Aorta (tissue), 5 donors: ENCODE results near the gene DEF6. TPM values are rescaled to one million over a fixed set of nuclear protein-coding genes. Genes with fewer than 3 reads are reported as not detected.

Source experiments
- ATAC-seq: fragments of 200-7000 bp; cut with Tn5 transposase; one replicate; pipeline ENCODE4 v1.9.1; 2022; ENCODE audit warnings: moderate library complexity; ENCODE audit not compliant: low FRiP score
- DNase-seq, 2 donors: peaks; one replicate each; pipeline ENCODE4 v3.0.0-alpha.2; 2020
- H3K27ac ChIP-seq, 2 donors: one replicate each; pipeline ENCODE4 v1.5.1; 2013; ENCODE audit warnings: low read length in 2 of 2, mild to moderate bottlenecking in 2 of 2, moderate library complexity in 2 of 2, control low read depth in 1 of 2, inconsistent platforms in 1 of 2, low read depth in 1 of 2
- H3K27me3 ChIP-seq, 2 donors: one replicate each; pipeline ENCODE4 v1.6.1; 2013; ENCODE audit warnings: control low read depth in 1 of 2, low read length in 1 of 2, mild to moderate bottlenecking in 1 of 2, moderate library complexity in 1 of 2; ENCODE audit not compliant: insufficient read depth in 2 of 2, control insufficient read depth in 1 of 2
- H3K36me3 ChIP-seq, 2 donors: one replicate each; pipeline ENCODE4 v1.6.1; 2013; ENCODE audit warnings: control low read depth in 1 of 2, low read length in 1 of 2, mild to moderate bottlenecking in 1 of 2; ENCODE audit not compliant: insufficient read depth in 2 of 2, control insufficient read depth in 1 of 2
- H3K4me1 ChIP-seq, 2 donors: one replicate each; pipeline ENCODE4 v1.6.1; 2013; ENCODE audit warnings: low read length in 2 of 2, control low read depth in 1 of 2, mild to moderate bottlenecking in 1 of 2, moderate library complexity in 1 of 2; ENCODE audit not compliant: insufficient read depth in 2 of 2, control insufficient read depth in 1 of 2
- H3K4me3 ChIP-seq, 2 donors: one replicate each; pipeline ENCODE4 v1.5.1; 2013; ENCODE audit warnings: low read length in 2 of 2, control low read depth in 1 of 2, mild to moderate bottlenecking in 1 of 2
- H3K9me3 ChIP-seq: one replicate; pipeline ENCODE4 v1.6.1; 2013; ENCODE audit warnings: mild to moderate bottlenecking, low read length; ENCODE audit not compliant: control insufficient read depth
- WGBS, 2 donors: extraction: QIAGEN DNeasy Blood & Tissue Kit; methylation state at CpG; one replicate each; pipeline ENCODE4 v1.1.7; 2013; 5-methylcytosine and 5-hydroxymethylcytosine counted together
- intact Hi-C, 2 donors: fragments of 100-400 bp; cut with DNase I; formaldehyde crosslinking; loops; one replicate each; pipeline versions ENCODE4 v1.14.2 to v1.15.0; 2022
- polyA plus RNA-seq, 2 donors: library from polyadenylated mRNA; stranded (reverse); fragments of 200-250 nt; gene quantifications; one replicate each; pipeline ENCODE4 v1.2.3, GENCODE V29; 2013
- total RNA-seq, 2 donors: library from RNA; stranded (reverse); fragmentation: NEBNext Ultra II Directional; extraction: Animal tissue kit (Norgen Biotek cat#: 25700); gene quantifications; one replicate each; pipeline ENCODE4 v1.2.1, GENCODE V29; 2021
- donor health status: healthy with polysubstance abuse.
- donor health status: Bipolar disorder and iron deficiency.
- donor health status: DM: no; HTN: no; CAD: no.
- donor health status: DM: no; HTN: no; CAD: no.
- donor health status: DM: yes; HTN: yes; CAD: no.

DEF6 gene
- total and polyA plus RNA-seq, 4 donors = 1.5 to 13.0 (median 6.4) TPM

DNA sequence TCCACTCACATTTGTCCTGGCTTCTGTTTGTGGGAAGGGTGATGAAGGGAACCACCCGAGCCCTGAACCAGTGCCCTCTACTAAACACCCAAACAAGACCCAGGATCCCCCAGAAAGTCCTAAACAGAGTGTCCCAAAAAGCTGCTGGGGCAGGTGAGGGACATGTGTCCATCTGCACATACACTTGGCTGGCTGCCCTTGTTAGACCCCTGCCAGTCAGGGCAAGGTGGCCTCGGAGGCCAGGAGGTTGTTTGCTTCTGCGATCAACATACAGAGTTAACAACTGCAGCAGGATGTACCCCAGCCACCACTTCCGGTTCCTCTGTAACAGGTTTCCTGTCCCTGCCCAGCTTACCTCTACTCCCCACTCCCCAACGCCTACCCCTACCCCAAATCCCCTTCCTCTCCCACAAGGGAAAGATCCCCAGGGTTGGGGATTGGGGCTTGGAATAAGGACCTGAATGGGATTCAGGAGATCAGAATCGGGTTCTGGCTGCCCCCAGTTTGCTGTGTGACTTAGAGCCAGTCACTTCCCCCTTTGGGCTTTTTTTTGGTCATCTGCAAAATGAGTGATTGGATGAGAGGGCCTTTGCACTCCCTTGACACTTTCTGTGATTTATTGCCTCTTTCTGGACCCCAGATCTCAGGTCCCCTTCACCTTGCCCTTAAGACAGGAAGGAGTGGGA is 13.9 kb downstream of the DEF6 start:
- ATAC-seq (no peak), DNase-seq (no peak)
- no peaks in the 10 kb centered on the region for H3K36me3 ChIP-seq
- 88 to 91% methylated on average over 6 of the region's 6 CpGs for WGBS, 2 donors
- no peaks in the 10 kb centered on the region for H3K27me3 ChIP-seq
- intact Hi-C loops = no loop called here
- H3K27ac ChIP-seq = no peak overlapping the region
- no peak overlapping the region for H3K4me3 ChIP-seq
- H3K9me3 ChIP-seq = no peaks in the 10 kb centered on the region
- H3K4me1 ChIP-seq = no peaks in the 10 kb centered on the region

DNA sequence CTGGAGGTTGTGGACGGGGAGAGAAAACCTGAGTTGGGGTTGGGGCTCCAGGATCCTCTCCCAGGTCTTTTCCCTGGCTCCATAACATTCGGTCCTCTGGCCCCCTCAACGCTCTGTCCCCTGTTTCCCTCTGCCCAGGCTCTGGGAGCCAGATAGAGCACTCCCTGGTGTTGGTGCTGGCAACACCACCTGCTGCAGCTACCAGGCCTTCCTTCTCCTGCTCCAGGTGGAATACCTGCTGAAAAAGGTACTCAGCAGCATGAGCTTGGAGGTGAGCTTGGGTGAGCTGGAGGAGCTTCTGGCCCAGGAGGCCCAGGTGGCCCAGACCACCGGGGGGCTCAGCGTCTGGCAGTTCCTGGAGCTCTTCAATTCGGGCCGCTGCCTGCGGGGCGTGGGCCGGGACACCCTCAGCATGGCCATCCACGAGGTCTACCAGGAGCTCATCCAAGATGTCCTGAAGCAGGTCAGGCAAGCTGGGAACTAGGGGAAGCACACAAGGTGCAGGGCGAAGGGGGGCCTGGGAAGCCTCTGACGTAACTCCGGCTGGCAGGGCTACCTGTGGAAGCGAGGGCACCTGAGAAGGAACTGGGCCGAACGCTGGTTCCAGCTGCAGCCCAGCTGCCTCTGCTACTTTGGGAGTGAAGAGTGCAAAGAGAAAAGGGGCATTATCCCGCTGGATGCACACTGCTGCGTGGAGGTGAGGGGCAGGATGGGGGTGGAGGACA is 14.6 kb downstream of the DEF6 start:
- no peak for ATAC-seq
- no peaks in the 10 kb centered on the region for H3K36me3 ChIP-seq
- no peak for DNase-seq
- H3K9me3 ChIP-seq = no peaks in the 10 kb centered on the region
- intact Hi-C loops = no loop called here
- H3K27me3 ChIP-seq = no peaks in the 10 kb centered on the region
- H3K4me3 ChIP-seq = no peak overlapping the region
- 94 to 95% methylated on average over 18 to 19 of the region's 19 CpGs for WGBS, 2 donors
- H3K27ac ChIP-seq = no peak overlapping the region
- H3K4me1 ChIP-seq = no peaks in the 10 kb centered on the region

- ATAC-seq (no peak), DNase-seq (no peak)
- Histone ChIP-seq H3K4me3 (no peak overlapping the region), H3K27ac (no peak overlapping the region), H3K9me3 (no peaks in the 10 kb centered on the region), H3K27me3 (no peaks in the 10 kb centered on the region), H3K36me3 (no peaks in the 10 kb centered on the region), H3K4me1 (no peaks in the 10 kb centered on the region)
- WGBS, 2 donors = 39 to 44% methylated on average over 2 of the region's 2 CpGs
- intact Hi-C loops = no loop called here
Measured at GRCh38 chr6:35312807-35313206, 15.2 kb downstream of the DEF6 start.

- DNase-seq (no peak), ATAC-seq (peak; percentile 55)
- Histone ChIP-seq H3K27me3 (no peaks in the 10 kb centered on the region), H3K4me3 (peak overlapping the region in 1 of 2 donors; percentile 21), H3K36me3 (no peaks in the 10 kb centered on the region), H3K9me3 (no peaks in the 10 kb centered on the region), H3K4me1 (no peaks in the 10 kb centered on the region), H3K27ac (no peak overlapping the region)
- intact Hi-C loops = no loop called here
- WGBS, 2 donors = 27% methylated on average over 28 of the region's 28 CpGs
Measured at GRCh38 chr6:35317483-35318195, 20.0 kb downstream of the DEF6 start.

DNA sequence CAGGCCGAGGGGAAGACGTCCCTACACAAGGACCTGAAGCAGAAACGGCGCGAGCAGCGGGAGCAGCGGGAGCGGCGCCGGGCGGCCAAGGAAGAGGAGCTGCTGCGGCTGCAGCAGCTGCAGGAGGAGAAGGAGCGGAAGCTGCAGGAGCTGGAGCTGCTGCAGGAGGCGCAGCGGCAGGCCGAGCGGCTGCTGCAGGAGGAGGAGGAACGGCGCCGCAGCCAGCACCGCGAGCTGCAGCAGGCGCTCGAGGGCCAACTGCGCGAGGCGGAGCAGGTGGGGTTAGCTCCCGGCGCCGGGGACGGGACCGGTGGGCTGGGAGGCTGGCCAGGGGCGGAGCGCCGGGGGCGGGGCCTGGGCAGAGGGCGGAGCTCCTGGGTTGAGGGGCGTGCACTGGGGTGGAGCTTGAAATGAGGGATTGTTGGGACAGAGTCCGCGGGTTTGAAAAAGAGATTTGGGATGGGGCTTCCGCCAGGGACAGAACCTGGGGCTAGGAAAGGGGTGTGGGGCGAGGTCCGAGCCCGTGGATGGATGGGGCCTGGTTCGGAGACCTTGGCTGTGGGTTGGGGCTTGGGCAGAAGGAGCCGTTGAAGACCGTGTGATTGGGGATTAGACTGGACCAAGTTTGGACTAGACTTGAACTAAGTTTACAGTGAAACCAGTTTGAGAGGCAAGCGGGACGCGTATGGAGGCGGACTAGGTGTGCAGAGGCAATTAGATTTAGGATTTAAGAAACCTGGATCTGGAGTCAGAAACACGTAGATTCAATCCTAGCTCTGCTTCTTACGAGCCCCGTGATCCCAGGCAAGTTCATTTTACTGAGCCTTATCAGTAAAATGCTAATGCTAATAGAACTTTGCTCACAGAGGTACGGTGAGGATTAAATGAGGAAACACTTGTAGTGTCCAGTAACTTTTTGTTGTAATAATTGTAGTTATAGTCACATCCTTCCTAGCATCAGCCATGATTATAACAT is 20.9 kb downstream of the DEF6 start:
- ATAC-seq (peak; percentile 95), DNase-seq (peak; percentile 82 to 93)
- Histone ChIP-seq H3K27me3 (no peaks in the 10 kb centered on the region), H3K4me3 (peak overlapping the region; percentile 25 to 31), H3K4me1 (no peaks in the 10 kb centered on the region), H3K27ac (no peak overlapping the region), H3K36me3 (no peaks in the 10 kb centered on the region), H3K9me3 (no peaks in the 10 kb centered on the region)
- 7 to 8% methylated on average over 47 to 55 of the region's 55 CpGs for WGBS, 2 donors
- intact Hi-C loops = no loop called here

DNA sequence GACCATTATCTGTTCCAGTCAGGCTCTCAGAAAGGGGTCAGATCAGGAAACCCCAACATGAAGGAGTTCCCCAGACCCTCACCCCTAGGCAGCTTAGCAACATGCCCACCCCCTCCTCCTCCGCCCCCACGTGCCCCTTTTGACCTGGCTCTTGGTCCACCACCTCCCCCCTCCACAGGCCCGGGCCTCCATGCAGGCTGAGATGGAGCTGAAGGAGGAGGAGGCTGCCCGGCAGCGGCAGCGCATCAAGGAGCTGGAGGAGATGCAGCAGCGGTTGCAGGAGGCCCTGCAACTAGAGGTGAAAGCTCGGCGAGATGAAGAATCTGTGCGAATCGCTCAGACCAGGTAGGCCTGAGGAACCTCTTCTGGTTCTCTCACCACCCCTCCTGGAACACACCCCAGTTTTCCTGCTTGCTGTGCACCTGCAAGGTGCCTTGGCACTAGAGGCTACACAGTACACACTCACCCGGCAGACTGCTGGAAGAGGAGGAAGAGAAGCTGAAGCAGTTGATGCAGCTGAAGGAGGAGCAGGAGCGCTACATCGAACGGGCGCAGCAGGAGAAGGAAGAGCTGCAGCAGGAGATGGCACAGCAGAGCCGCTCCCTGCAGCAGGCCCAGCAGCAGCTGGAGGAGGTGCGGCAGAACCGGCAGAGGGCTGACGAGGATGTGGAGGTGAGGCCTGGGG is 21.9 kb downstream of the DEF6 start:
- 91 to 93% methylated on average over 20 of the region's 20 CpGs for WGBS, 2 donors
- H3K27ac ChIP-seq = no peak overlapping the region
- ATAC-seq (no peak), DNase-seq (no peak)
- no peaks in the 10 kb centered on the region for H3K4me1 ChIP-seq
- no peaks in the 10 kb centered on the region for H3K27me3 ChIP-seq
- no peaks in the 10 kb centered on the region for H3K36me3 ChIP-seq
- intact Hi-C loops = no loop called here
- no peaks in the 10 kb centered on the region for H3K9me3 ChIP-seq
- H3K4me3 ChIP-seq = no peak overlapping the region

DNA sequence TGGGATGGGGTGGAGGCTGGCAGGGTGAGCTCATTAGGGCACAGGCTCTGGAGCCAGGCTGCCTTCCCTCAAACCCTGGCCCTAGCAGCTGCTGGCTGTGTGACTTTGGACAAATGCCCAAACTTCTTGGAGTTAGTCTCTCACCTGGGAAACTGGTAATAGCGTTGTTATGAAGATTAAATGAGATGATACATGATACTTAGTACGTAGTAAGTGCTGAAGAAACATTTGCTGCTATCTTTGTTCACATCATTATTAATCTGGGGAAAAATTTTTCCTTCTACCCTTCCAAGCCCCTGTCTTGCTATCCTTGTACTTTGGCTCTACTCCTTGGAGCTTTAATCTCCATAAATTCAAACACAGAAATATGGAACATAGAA is 22.4 kb downstream of the DEF6 start:
- 84 to 93% methylated on average over 2 of the region's 2 CpGs for WGBS, 2 donors
- intact Hi-C loops = no loop called here
- Histone ChIP-seq H3K4me3 (no peak overlapping the region), H3K4me1 (no peaks in the 10 kb centered on the region), H3K36me3 (no peaks in the 10 kb centered on the region), H3K27me3 (no peaks in the 10 kb centered on the region), H3K9me3 (no peaks in the 10 kb centered on the region), H3K27ac (no peak overlapping the region)
- DNase-seq = no peak
- no peak for ATAC-seq

- Histone ChIP-seq H3K36me3 (no peaks in the 10 kb centered on the region), H3K4me1 (no peaks in the 10 kb centered on the region), H3K9me3 (no peaks in the 10 kb centered on the region), H3K27ac (no peak overlapping the region), H3K4me3 (no peak overlapping the region), H3K27me3 (no peaks in the 10 kb centered on the region)
- ATAC-seq = no peak
- no peak for DNase-seq
- intact Hi-C loops = no loop called here
- WGBS, 2 donors = 95 to 98% methylated on average over 8 of the region's 8 CpGs
Measured at GRCh38 chr6:35321091-35321490, 23.5 kb downstream of the DEF6 start.
